HG03108 (cell line): Measurements from ENCODE around the gene LRRC23.
"Not testable (repeated sequence)": the region's sequence is repeated elsewhere in the genome, so short reads cannot be mapped to it uniquely, and the experiment has no call there.

Source experiments
- ATAC-seq: cut with Tn5 transposase; IDR thresholded peaks from one replicate; pipeline ENCODE4 v1.9.1; 2021; ENCODE audit warnings: moderate library complexity; ENCODE audit not compliant: unreplicated experiment

The LRRC23 gene

GRCh38 chr12:6904280-6905276, at the start of gene LRRC23:
TSS of gene LRRC23 (plus strand) at chr12:6904822. CDS start at chr12:6905634, 812 bp downstream.
- peak; percentile 92 for ATAC-seq

GRCh38 chr12:6855322-6855721, 49.3 kb upstream of the LRRC23 start:
- no peak for ATAC-seq

- no peak for ATAC-seq
Observed at GRCh38 chr12:6858799-6859198, 45.8 kb upstream of the LRRC23 start.

GRCh38 chr12:6860116-6860515, 44.5 kb upstream of the LRRC23 start:
- ATAC-seq, result no peak

GRCh38 chr12:6860942-6861341, 43.7 kb upstream of the LRRC23 start:
- ATAC-seq, result no peak

- no peak for ATAC-seq
Observed at GRCh38 chr12:6861391-6861790, 43.2 kb upstream of the LRRC23 start.

GRCh38 chr12:6863033-6863432, 41.6 kb upstream of the LRRC23 start:
- no peak for ATAC-seq

GRCh38 chr12:6863586-6864321, 40.9 kb upstream of the LRRC23 start:
- no peak for ATAC-seq

GRCh38 chr12:6865307-6865706, 39.3 kb upstream of the LRRC23 start:
- not testable (repeated sequence) for ATAC-seq

GRCh38 chr12:6866163-6866919, 38.3 kb upstream of the LRRC23 start:
- no peak for ATAC-seq

- ATAC-seq, result peak; percentile 1
Observed at GRCh38 chr12:6866920-6867412, 37.7 kb upstream of the LRRC23 start.

- ATAC-seq, result peak; percentile 53
Observed at GRCh38 chr12:6867413-6868210, 37.0 kb upstream of the LRRC23 start, which contains the start of gene TPI1. TSS of gene TPI1 (plus strand) at chr12:6867531. CDS start at chr12:6867567, 36 bp downstream.

- no peak for ATAC-seq
Observed at GRCh38 chr12:6868211-6869048, 36.2 kb upstream of the LRRC23 start.

- no peak for ATAC-seq
Observed at GRCh38 chr12:6869049-6870021, 35.3 kb upstream of the LRRC23 start.

- not testable (repeated sequence) for ATAC-seq
Observed at GRCh38 chr12:6870304-6870703, 34.3 kb upstream of the LRRC23 start.

- ATAC-seq, result no peak
Observed at GRCh38 chr12:6871052-6871957, 33.3 kb upstream of the LRRC23 start.
